ENCODE results near the gene RPS3. TPM values are rescaled to one million over a fixed set of nuclear protein-coding genes. Genes with fewer than 3 reads are reported as not detected.

RPS3 gene
- total RNA-seq, 1 donor from 2014 or later, result 2,797 TPM

Other genes with a start within 250 kb of the RPS3 start
- 3.7 and 7.8 TPM in 2 replicates for gene SLCO2B1, start 248.4 kb upstream of the RPS3 start, total RNA-seq
- 0.17 TPM in 1 of 2 replicates, not detected in the other for gene TPBGL, start 158.7 kb upstream of the RPS3 start, total RNA-seq
- 223 and 280 TPM in 2 replicates for gene ARRB1, start 47.9 kb upstream of the RPS3 start, total RNA-seq
- gene KLHL35, start 33.7 kb downstream of the RPS3 start, total RNA-seq, result 0.85 and 1.5 TPM in 2 replicates
- gene GDPD5, start 126.4 kb downstream of the RPS3 start, total RNA-seq, result 37.4 and 40.7 TPM in 2 replicates
- gene SERPINH1, start 162.7 kb downstream of the RPS3 start, total RNA-seq, result 552 and 903 TPM in 2 replicates

All from dermis blood vessel endothelial cell (primary cell).